Measurements from ENCODE around the gene CLPTM1L. TPM values are rescaled to one million over a fixed set of nuclear protein-coding genes. Genes with fewer than 3 reads are reported as not detected.
"Not testable (repeated sequence)": the region's sequence is repeated elsewhere in the genome, so short reads cannot be mapped to it uniquely, and the experiment has no call there.

CLPTM1L gene
- polyA plus RNA-seq, 6 donors from 2014 or later, result 24.5 to 65.2 (median 41.4) TPM

DNA sequence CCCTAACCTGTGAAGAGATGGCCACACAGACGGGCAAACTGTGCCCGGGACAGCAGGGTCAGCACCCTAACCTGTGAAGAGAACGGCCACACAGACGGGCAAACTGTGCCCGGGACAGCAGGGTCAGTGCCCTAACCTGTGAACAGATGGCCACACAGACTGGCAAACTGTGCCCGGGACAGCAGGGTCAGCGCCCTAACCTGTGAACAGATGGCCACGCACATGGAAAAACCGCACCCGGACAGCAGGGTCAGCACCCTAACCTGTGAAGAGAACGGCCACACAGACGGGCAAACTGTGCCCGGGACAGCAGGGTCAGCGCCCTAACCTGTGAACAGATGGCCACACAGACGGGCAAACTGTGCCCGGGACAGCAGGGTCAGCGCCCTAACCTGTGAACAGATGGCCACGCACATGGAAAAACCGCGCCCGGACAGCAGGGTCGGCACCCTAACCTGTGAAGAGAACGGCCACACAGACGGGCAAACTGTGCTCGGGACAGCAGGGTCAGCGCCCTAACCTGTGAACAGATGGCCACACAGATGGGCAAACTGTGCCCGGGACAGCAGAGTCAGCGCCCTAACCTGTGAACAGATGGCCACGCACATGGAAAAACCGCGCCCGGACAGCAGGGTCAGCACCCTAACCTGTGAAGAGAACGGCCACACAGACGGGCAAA lies 5.6 kb downstream of the CLPTM1L start:
- H3K27me3 Mint-ChIP-seq, result not testable (repeated sequence)

DNA sequence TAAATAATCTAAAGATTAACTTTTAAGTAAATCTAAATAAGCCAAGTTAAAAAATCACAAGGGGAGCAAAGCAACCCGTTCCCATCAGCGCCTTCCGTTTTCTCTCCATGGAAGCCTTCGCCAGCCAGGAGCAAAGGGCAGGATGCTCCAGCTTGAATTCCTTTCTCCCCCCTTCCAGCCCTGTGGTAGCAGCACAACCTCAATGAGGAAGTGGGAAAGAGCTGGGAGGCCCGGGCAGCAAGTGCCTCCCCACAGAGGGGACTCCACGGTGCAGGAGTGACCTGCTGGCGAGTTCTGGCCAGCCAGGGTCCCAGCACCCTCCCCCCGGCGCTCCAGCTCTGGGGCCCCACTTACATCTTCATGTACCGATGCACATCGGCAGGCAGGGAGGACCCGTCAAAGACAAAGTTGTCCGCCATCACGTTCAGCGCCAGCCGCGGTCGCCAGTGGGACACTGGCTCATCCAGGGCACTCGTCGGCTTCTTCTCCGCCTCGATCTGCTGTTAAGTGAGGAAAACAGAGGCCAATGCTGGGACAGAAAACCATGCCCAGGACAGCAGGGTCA lies 6.3 kb downstream of the CLPTM1L start:
- Mint-ChIP-seq H3K4me3 (no peak overlapping the region), H3K36me3 (peaks cover 5 to 10% of the 10 kb centered on the region in 2 donors), H3K9me3 (no peaks in the 10 kb centered on the region), H3K4me1 (peaks cover 17 to 24% (median 20%) of the 10 kb centered on the region in 3 donors), H3K27me3 (no peaks in the 10 kb centered on the region), H3K27ac (no peak overlapping the region)
- ATAC-seq (ENCODE audit: low read depth in 2 of 2), result no peak
- no peak for DNase-seq

More for the DNA sequence above, 5.6 kb downstream of the CLPTM1L start:
- ATAC-seq (ENCODE audit: low read depth in 2 of 2); H3K27ac Mint-ChIP-seq; H3K9me3 Mint-ChIP-seq; H3K4me3 Mint-ChIP-seq; DNase-seq: not testable (repeated sequence)
- Mint-ChIP-seq H3K36me3 (peaks cover 10% of the 10 kb centered on the region in 2 donors), H3K4me1 (peaks cover 24 to 29% (median 26%) of the 10 kb centered on the region in 3 donors)

- Mint-ChIP-seq H3K9me3 (no peaks in the 10 kb centered on the region), H3K27me3 (no peaks in the 10 kb centered on the region), H3K4me3 (peak overlapping the region in 1 of 8 donors; percentile 35), H3K27ac (no peak overlapping the region), H3K4me1 (peaks cover 13 to 26% (median 17%) of the 10 kb centered on the region in 3 donors), H3K36me3 (peaks cover 5 to 10% of the 10 kb centered on the region in 2 donors)
- ATAC-seq (ENCODE audit: low read depth in 2 of 2) (no peak), DNase-seq (no peak)
Observed at GRCh38 chr5:1338196-1338490, 6.8 kb downstream of the CLPTM1L start.

DNA sequence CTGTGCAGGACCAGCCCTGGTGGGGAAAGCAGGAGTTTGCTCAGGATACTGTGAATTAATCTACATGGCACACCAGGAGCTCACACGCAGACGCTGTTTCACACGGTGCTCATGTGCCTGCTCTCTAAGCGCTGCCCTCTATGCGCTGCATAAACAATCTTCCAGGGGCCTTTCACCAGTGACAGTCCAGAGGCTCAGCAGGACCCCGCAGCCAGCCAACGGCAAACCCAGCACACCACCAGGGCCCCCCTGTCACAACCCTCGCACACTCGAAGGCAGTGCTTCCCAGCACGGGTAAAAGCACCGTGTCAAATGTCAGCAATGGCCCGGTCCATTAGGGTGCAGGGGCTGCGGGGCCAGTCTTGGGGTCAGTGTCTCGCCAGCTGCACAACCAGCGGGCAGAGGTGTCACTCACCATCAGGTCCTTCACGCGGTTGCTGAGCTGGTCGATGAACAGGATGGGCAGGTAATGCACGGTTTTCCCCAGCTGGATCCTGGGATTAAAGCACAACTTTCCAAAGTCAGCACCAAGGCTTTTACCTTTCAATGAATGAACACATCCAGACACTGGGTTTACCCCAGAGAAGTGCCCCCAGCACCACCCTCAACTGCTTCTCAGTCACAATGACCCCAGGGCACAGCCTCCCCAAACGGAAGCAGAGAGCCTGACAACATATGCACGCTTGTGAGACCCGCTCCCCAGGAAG lies 7.3 kb downstream of the CLPTM1L start:
- Mint-ChIP-seq H3K9me3 (no peaks in the 10 kb centered on the region), H3K27me3 (no peaks in the 10 kb centered on the region), H3K4me1 (peaks cover 10 to 25% (median 15%) of the 10 kb centered on the region in 3 donors), H3K4me3 (no peak overlapping the region), H3K36me3 (peaks cover 7 to 15% of the 10 kb centered on the region in 2 donors), H3K27ac (no peak overlapping the region)
- DNase-seq (no peak), ATAC-seq (ENCODE audit: low read depth in 2 of 2) (no peak)

DNA sequence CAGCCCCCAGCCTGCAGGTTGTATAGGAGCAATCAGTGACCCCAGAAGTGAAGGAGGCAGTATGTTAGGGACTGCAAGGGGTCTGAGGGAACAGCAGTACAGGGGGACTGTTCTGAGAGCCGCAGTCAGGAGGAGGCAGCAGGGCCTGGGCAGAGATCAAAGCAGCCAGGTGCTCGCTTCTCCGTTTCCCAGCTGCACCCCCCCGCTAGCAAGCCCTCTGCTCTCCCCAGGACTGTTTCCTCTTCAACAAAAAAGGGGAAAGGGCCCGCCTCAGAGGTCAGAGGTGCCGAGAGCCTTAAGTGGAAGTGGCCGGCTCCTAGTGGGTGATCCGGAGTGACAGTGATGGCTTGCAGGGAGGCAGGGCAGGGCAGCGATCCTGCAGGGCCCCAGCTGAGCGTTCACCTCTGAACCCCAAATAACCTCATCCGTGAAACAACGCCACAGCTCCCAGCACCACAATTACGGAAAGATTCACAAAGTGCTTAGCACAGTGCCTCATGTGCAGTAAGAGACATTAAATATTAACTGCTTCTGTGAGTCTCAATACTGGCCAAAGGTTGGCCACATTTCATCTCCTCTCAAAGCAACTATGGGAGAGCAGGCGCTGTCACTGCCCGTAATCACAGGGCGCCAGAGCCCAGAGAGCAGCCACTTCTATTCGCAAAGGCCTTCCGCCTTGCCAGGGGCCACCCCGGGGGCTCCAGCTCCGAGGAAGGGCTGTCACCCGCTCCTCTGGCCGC lies 8.0 kb downstream of the CLPTM1L start:
- no peak for ATAC-seq (ENCODE audit: low read depth in 2 of 2)
- no peaks in the 10 kb centered on the region for H3K9me3 Mint-ChIP-seq
- no peak overlapping the region for H3K27ac Mint-ChIP-seq
- H3K4me3 Mint-ChIP-seq, result no peak overlapping the region
- H3K4me1 Mint-ChIP-seq, result peaks cover 9 to 22% (median 14%) of the 10 kb centered on the region in 3 donors
- peaks cover 14 to 18% of the 10 kb centered on the region in 2 donors for H3K36me3 Mint-ChIP-seq
- no peak for DNase-seq
- no peaks in the 10 kb centered on the region for H3K27me3 Mint-ChIP-seq

DNA sequence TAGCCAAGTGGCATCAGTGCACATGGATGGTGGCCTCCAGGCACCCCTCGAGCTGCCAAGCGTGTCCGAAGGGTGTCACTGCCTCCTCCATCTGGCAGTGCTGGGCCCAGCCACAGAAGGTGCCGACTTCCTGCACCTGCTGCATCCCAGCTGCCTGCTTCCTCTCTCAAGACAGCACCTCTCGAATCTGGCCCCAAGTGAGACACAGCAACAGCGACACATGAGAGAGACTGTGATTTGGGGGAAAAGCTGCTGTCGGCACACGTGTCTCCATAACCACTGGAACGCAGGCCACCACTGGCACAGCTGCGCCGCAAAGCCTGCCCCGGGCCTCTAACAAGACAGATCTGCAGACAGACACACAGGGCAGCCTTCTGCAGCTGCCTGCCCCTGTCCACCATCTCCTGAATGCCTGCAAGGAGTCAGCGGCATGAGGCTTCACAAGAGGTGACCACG lies 8.8 kb downstream of the CLPTM1L start:
- H3K27me3 Mint-ChIP-seq, result no peaks in the 10 kb centered on the region
- H3K27ac Mint-ChIP-seq, result peak overlapping the region in 1 of 6 donors; percentile 88
- peaks cover 15 to 18% of the 10 kb centered on the region in 2 donors for H3K36me3 Mint-ChIP-seq
- DNase-seq, result no peak
- H3K4me3 Mint-ChIP-seq, result no peak overlapping the region
- H3K9me3 Mint-ChIP-seq, result no peaks in the 10 kb centered on the region
- peaks cover 4 to 17% (median 8%) of the 10 kb centered on the region in 3 donors for H3K4me1 Mint-ChIP-seq
- ATAC-seq (ENCODE audit: low read depth in 2 of 2), result peak; percentile 77 to 85

DNA sequence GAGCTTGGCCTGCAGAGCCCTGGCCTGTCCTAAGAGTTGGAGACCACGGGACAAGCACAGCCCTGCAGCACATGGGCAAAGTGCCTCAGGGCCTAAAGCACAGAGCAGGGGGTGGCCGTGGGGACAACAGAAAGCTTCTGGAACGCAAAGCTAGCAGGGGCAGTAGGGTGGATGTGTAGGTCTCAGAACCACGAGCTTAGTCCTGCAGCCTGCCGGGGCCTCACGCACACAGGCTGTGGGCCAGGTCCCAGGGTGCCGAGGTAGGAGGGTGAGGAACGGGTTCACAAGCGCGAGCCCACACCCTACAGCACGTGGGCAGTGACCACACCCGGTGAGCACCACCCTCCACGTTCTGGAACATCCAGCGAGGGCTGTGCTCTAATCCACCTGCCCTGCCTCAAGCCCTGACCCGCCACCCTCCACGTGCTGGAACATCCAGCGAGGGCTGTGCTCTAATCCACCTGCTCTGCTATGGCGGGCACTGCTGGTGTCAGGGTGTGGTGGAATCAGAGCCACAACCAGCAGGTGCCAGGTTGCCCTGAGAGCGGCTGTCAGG lies 9.3 kb downstream of the CLPTM1L start:
- no peak overlapping the region for H3K27ac Mint-ChIP-seq
- H3K9me3 Mint-ChIP-seq, result no peaks in the 10 kb centered on the region
- ATAC-seq (ENCODE audit: low read depth in 2 of 2) (no peak), DNase-seq (no peak)
- peaks cover 12 to 18% of the 10 kb centered on the region in 2 donors for H3K36me3 Mint-ChIP-seq
- H3K4me3 Mint-ChIP-seq, result no peak overlapping the region
- no peaks in the 10 kb centered on the region for H3K27me3 Mint-ChIP-seq
- H3K4me1 Mint-ChIP-seq, result peaks cover 4 to 15% (median 8%) of the 10 kb centered on the region in 3 donors

GRCh38 chr5:1334831-1335539 lies 9.9 kb downstream of the CLPTM1L start:
- no peak overlapping the region for H3K4me3 Mint-ChIP-seq
- H3K4me1 Mint-ChIP-seq, result peaks cover 3 to 15% (median 8%) of the 10 kb centered on the region in 3 donors
- ATAC-seq (ENCODE audit: low read depth in 2 of 2) (no peak), DNase-seq (no peak)
- no peaks in the 10 kb centered on the region for H3K9me3 Mint-ChIP-seq
- H3K36me3 Mint-ChIP-seq, result peaks cover 12 to 18% of the 10 kb centered on the region in 2 donors
- H3K27me3 Mint-ChIP-seq, result no peaks in the 10 kb centered on the region
- H3K27ac Mint-ChIP-seq, result no peak overlapping the region

- no peak overlapping the region for H3K27ac Mint-ChIP-seq
- peaks cover 12 to 18% of the 10 kb centered on the region in 2 donors for H3K36me3 Mint-ChIP-seq
- H3K27me3 Mint-ChIP-seq, result no peaks in the 10 kb centered on the region
- no peaks in the 10 kb centered on the region for H3K9me3 Mint-ChIP-seq
- ATAC-seq (ENCODE audit: low read depth in 2 of 2) (no peak), DNase-seq (no peak)
- peaks cover 2 to 15% (median 9%) of the 10 kb centered on the region in 3 donors for H3K4me1 Mint-ChIP-seq
- H3K4me3 Mint-ChIP-seq, result no peak overlapping the region
Observed at GRCh38 chr5:1333986-1334385, 10.9 kb downstream of the CLPTM1L start.

GRCh38 chr5:1333286-1333685 lies 11.6 kb downstream of the CLPTM1L start:
- peaks cover 2 to 20% (median 16%) of the 10 kb centered on the region in 3 donors for H3K4me1 Mint-ChIP-seq
- not testable (repeated sequence) for H3K9me3 Mint-ChIP-seq; H3K4me3 Mint-ChIP-seq; H3K27me3 Mint-ChIP-seq; ATAC-seq (ENCODE audit: low read depth in 2 of 2); DNase-seq
- H3K36me3 Mint-ChIP-seq, result peaks cover 12 to 18% of the 10 kb centered on the region in 2 donors
- H3K27ac Mint-ChIP-seq, result peak overlapping the region in 2 of 6 donors; percentile 7 to 32

DNA sequence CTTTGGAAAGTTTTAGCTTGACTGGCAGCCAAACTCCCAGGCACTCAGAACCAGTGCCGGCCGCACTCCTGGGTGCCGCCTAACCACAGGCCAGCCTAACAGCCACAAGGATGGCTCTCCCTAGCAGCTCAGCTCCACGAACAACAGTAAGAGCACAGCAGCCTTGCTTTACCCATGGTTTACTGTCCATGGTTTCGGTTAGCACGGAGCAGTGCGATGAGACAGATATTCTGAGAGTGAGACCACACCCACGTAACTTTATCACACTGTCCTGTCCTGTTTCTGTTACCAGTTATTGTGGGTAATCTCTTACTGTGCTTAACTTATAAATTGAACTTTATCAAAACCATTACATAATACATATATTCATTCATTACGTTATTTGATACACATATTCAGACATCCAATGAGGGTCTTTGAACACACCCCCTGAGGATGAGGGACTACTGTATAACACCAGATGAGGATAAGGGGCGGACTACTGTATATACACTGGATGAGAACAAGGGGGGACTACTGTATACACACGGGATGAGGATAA lies 12.4 kb downstream of the CLPTM1L start:
- H3K36me3 Mint-ChIP-seq, result peaks cover 12 to 18% of the 10 kb centered on the region in 2 donors
- H3K4me1 Mint-ChIP-seq, result peaks cover 2 to 21% (median 19%) of the 10 kb centered on the region in 3 donors
- peak overlapping the region in 1 of 6 donors; percentile 32 for H3K27ac Mint-ChIP-seq
- no peaks in the 10 kb centered on the region for H3K9me3 Mint-ChIP-seq
- no peaks in the 10 kb centered on the region for H3K27me3 Mint-ChIP-seq
- DNase-seq (no peak), ATAC-seq (ENCODE audit: low read depth in 2 of 2) (no peak)
- no peak overlapping the region for H3K4me3 Mint-ChIP-seq

- H3K4me3 Mint-ChIP-seq, result no peak overlapping the region
- peaks cover 12 to 18% of the 10 kb centered on the region in 2 donors for H3K36me3 Mint-ChIP-seq
- peaks cover 2 to 21% (median 19%) of the 10 kb centered on the region in 3 donors for H3K4me1 Mint-ChIP-seq
- no peaks in the 10 kb centered on the region for H3K9me3 Mint-ChIP-seq
- H3K27me3 Mint-ChIP-seq, result no peaks in the 10 kb centered on the region
- no peak overlapping the region for H3K27ac Mint-ChIP-seq
- DNase-seq (no peak), ATAC-seq (ENCODE audit: low read depth in 2 of 2) (no peak)
Observed at GRCh38 chr5:1331861-1332405, 13.0 kb downstream of the CLPTM1L start.

Data from naive B cell (primary cell).